Head of caudate nucleus (tissue), 42 donors: Measurements from ENCODE around the gene LZTS2.
A peak's percentile ranks its signal among the peaks of the same experiment; 100 is the strongest.

Experiments used
- DNase-seq, 42 donors: peaks; one replicate each; pipeline versions ENCODE4 v3.0.0 to v3.0.0-alpha.2; 2020 to 2021; ENCODE audit warnings: mixed read lengths in 7 of 42
- intact Hi-C: fragments of 100-400 bp; cut with DNase I; formaldehyde crosslinking; loops from one replicate; pipeline ENCODE4 v1.15.0; 2022

Gene LZTS2

DNA sequence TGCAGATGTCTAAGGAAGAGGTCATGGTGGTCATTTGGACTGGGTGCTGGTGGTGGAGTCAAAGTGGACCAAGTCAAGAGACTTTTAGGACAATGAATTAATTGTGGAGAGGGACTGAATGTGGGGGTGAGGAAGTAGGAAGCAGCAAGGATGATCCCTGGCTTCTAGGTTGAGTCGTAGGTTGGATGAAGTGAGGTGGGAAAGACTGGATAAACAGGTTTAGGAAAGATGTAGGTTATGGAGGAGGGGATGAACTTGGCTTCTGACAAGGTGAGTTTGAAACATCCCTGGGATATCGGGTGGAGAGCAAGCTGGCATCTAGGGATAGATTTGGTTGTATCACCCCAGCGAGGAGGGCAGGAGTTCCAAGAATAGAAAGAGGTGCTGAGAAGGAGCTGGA, 22.7 kb upstream of the LZTS2 start:
- intact Hi-C loops = no loop called here
- DNase-seq = peak in 3 of 42 donors; percentile 0 to 9 (median 5)

GRCh38 chr10:100977436-100977835, 22.2 kb upstream of the LZTS2 start:
- peak in 7 of 42 donors; percentile 3 to 23 (median 6) for DNase-seq
- intact Hi-C loops = no loop called here

DNA sequence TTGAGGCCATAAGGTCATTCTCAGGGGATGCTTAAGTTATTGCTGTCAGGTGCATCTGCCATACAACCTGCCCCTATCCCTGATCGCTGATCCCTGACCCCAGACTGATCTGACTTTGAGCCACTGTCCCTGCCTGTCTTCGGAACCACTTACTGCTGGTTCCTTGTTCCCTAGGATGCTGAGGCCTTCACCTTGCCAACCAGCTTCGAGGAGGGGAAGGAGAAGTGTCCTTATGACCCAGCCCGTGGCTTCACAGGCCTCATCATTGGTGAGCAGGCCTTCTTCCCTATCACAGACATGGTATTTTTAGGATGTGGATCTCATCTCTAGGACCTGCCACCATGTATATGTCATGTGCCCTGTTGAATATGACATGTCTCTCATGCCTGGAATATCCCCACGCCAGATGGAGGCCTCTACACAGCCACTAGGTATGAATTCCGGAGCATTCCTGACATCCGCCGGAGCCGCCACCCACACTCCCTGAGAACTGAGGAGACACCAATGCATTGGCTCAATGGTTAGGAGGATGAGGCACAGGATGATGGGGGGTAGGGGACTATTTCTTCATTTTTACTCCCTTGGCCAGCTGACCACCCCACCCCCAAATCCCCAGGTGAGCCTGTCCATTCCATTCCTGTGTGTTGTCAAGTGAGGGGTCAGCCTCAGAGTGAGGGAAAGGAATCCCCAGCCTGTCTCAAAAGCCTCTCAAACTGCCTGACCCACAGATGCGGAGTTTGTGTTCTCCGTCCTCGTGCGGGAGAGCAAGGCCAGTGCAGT, 21.3 kb upstream of the LZTS2 start:
- DNase-seq = peak in 7 of 42 donors; percentile 6 to 22 (median 10)
- intact Hi-C loops = no loop called here

DNA sequence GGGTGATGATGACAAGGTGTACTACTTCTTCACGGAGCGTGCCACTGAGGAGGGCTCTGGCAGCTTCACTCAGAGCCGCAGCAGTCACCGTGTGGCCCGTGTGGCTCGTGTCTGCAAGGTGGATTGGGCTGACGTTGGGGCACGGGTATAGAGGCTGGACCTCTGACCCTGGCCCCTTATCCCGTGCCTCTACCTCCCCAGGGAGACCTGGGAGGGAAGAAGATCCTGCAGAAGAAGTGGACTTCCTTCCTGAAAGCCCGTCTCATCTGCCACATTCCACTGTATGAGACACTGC, 20.8 kb upstream of the LZTS2 start:
- intact Hi-C loops = no loop called here
- DNase-seq = peak in 7 of 42 donors; percentile 2 to 26 (median 6)

DNA sequence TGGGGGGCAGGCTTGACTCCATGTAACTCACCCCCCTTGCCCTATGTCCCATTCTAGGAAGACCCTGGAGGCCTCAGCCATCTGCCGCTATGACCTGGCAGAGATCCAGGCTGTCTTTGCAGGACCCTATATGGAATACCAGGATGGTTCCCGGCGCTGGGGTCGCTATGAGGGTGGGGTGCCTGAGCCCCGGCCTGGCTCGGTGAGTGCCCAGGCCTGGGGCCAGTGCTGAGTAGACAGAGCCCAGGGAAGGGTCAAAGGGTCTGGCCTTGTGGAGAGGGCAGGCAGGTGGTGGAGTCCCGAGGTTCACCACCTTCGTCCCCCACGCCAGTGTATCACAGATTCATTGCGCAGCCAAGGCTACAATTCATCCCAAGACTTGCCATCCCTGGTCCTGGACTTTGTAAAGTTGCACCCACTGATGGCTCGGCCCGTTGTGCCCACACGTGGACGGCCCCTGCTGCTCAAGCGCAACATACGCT, 19.8 kb upstream of the LZTS2 start:
- DNase-seq = peak in 8 of 42 donors; percentile 1 to 26 (median 18)
- intact Hi-C loops = no loop called here

DNA sequence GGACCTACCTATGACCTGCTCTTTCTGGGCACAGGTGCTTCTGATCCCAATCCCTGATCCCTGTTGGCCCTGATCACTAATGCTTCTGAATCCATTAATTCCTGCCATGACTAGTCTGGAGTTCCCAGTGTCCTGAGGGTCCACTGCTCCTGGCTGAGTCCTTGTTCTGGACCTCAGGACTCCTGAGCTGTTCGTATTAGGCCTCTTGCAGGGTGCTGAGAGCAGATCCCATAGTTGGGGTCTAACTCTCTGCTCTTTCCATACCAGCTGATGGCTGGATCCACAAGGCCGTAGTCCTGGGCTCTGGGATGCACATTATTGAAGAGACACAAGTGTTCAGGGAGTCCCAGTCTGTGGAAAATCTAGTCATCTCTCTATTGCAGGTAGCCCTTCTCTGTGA, 19.3 kb upstream of the LZTS2 start:
- intact Hi-C loops = no loop called here
- peak in 3 of 42 donors; percentile 3 to 4 (median 4) for DNase-seq

GRCh38 chr10:100980711-100981110, 18.9 kb upstream of the LZTS2 start:
- peak in 8 of 42 donors; percentile 2 to 25 (median 6) for DNase-seq
- intact Hi-C loops = no loop called here

DNA sequence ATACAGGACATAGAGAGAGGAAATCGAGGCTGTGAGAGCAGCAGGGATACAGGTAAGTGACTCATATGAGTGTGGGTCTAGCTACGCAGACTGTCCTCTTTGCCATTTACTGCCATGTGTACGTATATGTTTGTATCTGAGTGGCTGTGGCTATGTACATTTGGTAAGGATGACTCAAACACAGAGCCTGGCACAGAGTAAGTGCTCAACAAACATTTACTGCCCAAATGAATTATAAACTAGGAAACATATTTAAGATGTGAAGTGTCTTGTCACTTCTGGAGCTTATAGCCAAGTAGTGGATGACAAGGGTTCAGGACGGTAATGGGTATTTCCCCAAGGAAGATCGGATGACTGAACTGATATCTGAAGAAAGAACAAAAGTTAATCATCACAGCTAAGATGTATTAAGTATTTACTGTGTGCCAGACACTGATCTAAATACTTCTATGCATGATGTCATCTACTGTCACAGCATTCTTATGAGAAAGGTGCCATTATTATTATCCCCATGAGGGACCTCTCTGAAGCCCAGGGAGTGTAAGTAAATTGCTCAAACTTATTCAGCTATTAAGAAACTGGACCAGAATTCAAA, 18.3 kb upstream of the LZTS2 start:
- DNase-seq = no peak
- intact Hi-C loops = no loop called here

- intact Hi-C loops = no loop called here
- DNase-seq = peak in 9 of 42 donors; percentile 7 to 40 (median 15)
Measured at GRCh38 chr10:100982916-100983830, 16.4 kb upstream of the LZTS2 start.

- DNase-seq = peak in 8 of 42 donors; percentile 3 to 38 (median 8)
- intact Hi-C loops = no loop called here
Measured at GRCh38 chr10:100983868-100984671, 15.5 kb upstream of the LZTS2 start.

GRCh38 chr10:100984672-100985177, 14.9 kb upstream of the LZTS2 start:
- intact Hi-C loops = no loop called here
- DNase-seq = peak in 5 of 42 donors; percentile 4 to 22 (median 6)

- intact Hi-C loops = no loop called here
- peak in 14 of 42 donors; percentile 14 to 61 (median 39) for DNase-seq
Measured at GRCh38 chr10:100985336-100985735, 14.3 kb upstream of the LZTS2 start.

- intact Hi-C loops = no loop called here
- DNase-seq = no peak
Measured at GRCh38 chr10:100986623-100986951, 13.0 kb upstream of the LZTS2 start.

DNA sequence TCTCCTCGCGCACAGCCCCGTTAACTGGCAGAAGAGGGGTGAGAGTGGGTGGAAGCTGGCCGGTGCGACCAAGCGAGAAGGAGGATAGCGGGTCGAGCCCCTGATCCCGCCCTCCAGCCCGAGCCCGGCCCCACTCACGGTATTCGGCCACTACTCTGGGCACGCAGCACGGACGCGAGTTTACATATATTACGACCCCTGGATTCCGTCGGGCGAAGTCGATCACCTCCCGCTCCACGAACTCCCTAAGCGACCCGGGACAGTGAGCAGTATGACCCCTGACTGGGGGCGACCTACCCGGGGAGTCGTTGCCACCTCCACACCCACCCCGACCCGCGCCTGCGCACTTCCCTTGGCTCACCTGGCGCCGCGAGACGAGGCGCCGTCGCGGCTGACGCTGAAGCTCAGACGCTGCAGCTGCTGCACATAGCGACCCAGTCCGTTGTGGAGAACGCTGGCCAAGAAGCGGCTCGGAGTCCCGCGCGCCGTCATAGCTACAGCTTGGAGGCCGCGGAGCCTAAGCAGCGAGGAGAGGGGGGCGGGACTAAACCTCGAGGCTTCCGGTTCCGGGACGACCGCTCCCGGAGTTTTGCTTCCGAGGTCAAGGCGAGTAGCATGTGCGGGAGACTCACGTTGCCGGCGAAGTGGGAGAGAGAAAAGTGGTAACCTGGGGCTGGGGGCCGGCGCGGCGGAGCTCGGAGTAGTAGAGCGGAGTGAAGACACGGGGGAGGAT, 12.5 kb upstream of the LZTS2 start, which contains the start of the genes MRPL43 and TWNK:
TSS of gene MRPL43 (minus strand) at position 546 of the 733 bp plus-strand sequence. CDS start at position 492, 54 bp downstream.
TSS of gene TWNK (plus strand) at position 592 of the 733 bp plus-strand sequence. CDS start 668 bp downstream, outside the sequence.
- intact Hi-C loops = no loop called here
- DNase-seq = peak; percentile 86 to 97 (median 92)

GRCh38 chr10:100987685-100988049, 11.9 kb upstream of the LZTS2 start:
- DNase-seq = no peak
- intact Hi-C loops = no loop called here

GRCh38 chr10:100988166-100988565, 11.4 kb upstream of the LZTS2 start:
- intact Hi-C loops = no loop called here
- no peak for DNase-seq

- intact Hi-C loops = no loop called here
- no peak for DNase-seq
Measured at GRCh38 chr10:100989088-100989487, 10.5 kb upstream of the LZTS2 start.
